WTC11 (cell line): ENCODE measurements around the gene INSC. TPM values are rescaled to one million over a fixed set of nuclear protein-coding genes. Genes with fewer than 3 reads are reported as not detected.
A peak's percentile ranks its signal among the peaks of the same experiment; 100 is the strongest.

Experiments used
- ATAC-seq: fragments of 200-7000 bp; cut with Tn5 transposase; 2 replicates; pipeline ENCODE4 v1.10.0; 2021; ENCODE audit warnings: mild to moderate bottlenecking, moderate library complexity
- CTCF ChIA-PET: fragments of 300-600 bp; sonication (Branson Sonifier 250); formaldehyde crosslinking; loops from one replicate; lab custom pipeline; 2021; ENCODE audit warnings: antibody characterized with exemption; lab: Charles Lee
- POLR2A ChIA-PET: fragments of 350-600 bp; sonication (Branson Sonifier 250); formaldehyde crosslinking; loops from one replicate; lab custom pipeline; 2021; ENCODE audit warnings: antibody characterized with exemption; lab: Charles Lee
- DNase-seq: peaks from one replicate; pipeline ENCODE4 v3.0.0; 2021; ENCODE audit warnings: low spot score
- H3K27ac Mint-ChIP-seq: 2 replicates; pipeline ENCODE4 v1.8.0; 2021; ENCODE audit warnings: mixed read lengths
- H3K27me3 Mint-ChIP-seq: 2 replicates; pipeline ENCODE4 v1.8.0; 2021; ENCODE audit warnings: low read depth, mild to moderate bottlenecking, moderate library complexity, mixed read lengths
- H3K36me3 Mint-ChIP-seq: 2 replicates; pipeline ENCODE4 v1.8.0; 2021; ENCODE audit warnings: mixed read lengths
- H3K4me1 Mint-ChIP-seq: 2 replicates; pipeline ENCODE4 v1.8.0; 2022; ENCODE audit warnings: mixed read lengths
- H3K4me3 Mint-ChIP-seq: 2 replicates; pipeline ENCODE4 v1.8.0; 2021; ENCODE audit warnings: mild to moderate bottlenecking, moderate library complexity, mixed read lengths
- H3K9me3 Mint-ChIP-seq: 2 replicates; pipeline ENCODE4 v1.8.0; 2021; ENCODE audit warnings: mixed read lengths
- AR ChIP-seq: fragments of 250-450 bp; sonication (Bioruptor Pico); IDR thresholded peaks from 2 replicates; pipeline ENCODE4 v1.9.0; 2021; ENCODE audit warnings: mild to moderate bottlenecking
- CBFB ChIP-seq: sonication (generic); formaldehyde crosslinking; IDR thresholded peaks from 2 replicates; pipeline ENCODE4 v1.8.1; 2022; ENCODE audit warnings: mild to moderate bottlenecking, low read depth, missing genetic modification reagents
- CDX4 ChIP-seq: fragments of 250-450 bp; sonication (Bioruptor Pico); IDR thresholded peaks from 2 replicates; pipeline ENCODE4 v1.9.0; 2021; ENCODE audit warnings: moderate library complexity, mild to moderate bottlenecking, inconsistent platforms, borderline replicate concordance
- CREB1 ChIP-seq: sonication (generic); formaldehyde crosslinking; IDR thresholded peaks from 2 replicates; pipeline ENCODE4 v1.8.0; 2023; ENCODE audit warnings: mild to moderate bottlenecking, missing genetic modification reagents
- E2F1 ChIP-seq: sonication (generic); formaldehyde crosslinking; IDR thresholded peaks from 2 replicates; pipeline ENCODE4 v1.8.0; 2022; ENCODE audit warnings: mild to moderate bottlenecking, missing genetic modification reagents
- ETV6 ChIP-seq: sonication (generic); formaldehyde crosslinking; IDR thresholded peaks from 2 replicates; pipeline ENCODE4 v1.8.1; 2022; ENCODE audit warnings: mild to moderate bottlenecking, missing genetic modification reagents
- GRHL2 ChIP-seq: fragments of 250-450 bp; sonication (Bioruptor Pico); IDR thresholded peaks from 2 replicates; pipeline ENCODE4 v1.8.0; 2022; ENCODE audit warnings: mild to moderate bottlenecking, moderate library complexity; ENCODE audit not compliant: insufficient replicate concordance, severe bottlenecking
- JAZF1 ChIP-seq: fragments of 250-450 bp; sonication (Bioruptor Pico); IDR thresholded peaks from 2 replicates; pipeline ENCODE4 v1.9.0; 2021; ENCODE audit warnings: moderate library complexity, mild to moderate bottlenecking, inconsistent platforms
- MLX ChIP-seq: sonication (generic); formaldehyde crosslinking; IDR thresholded peaks from 2 replicates; pipeline ENCODE4 v1.8.1; 2023; ENCODE audit warnings: mild to moderate bottlenecking, missing genetic modification reagents, moderate library complexity
- NFE2L1 ChIP-seq: sonication (generic); formaldehyde crosslinking; IDR thresholded peaks from 2 replicates; pipeline ENCODE4 v1.8.1; 2023; ENCODE audit warnings: missing genetic modification reagents
- NFYB ChIP-seq: sonication (generic); formaldehyde crosslinking; conservative IDR thresholded peaks from 2 replicates; pipeline ENCODE4 v1.8.0; 2022; ENCODE audit warnings: low read depth, missing genetic modification reagents
- RORB ChIP-seq: fragments of 250-450 bp; sonication (Bioruptor Pico); IDR thresholded peaks from 2 replicates; pipeline ENCODE4 v1.9.0; 2021; ENCODE audit warnings: mild to moderate bottlenecking
- ZNF219 ChIP-seq: sonication (generic); formaldehyde crosslinking; IDR thresholded peaks from 2 replicates; pipeline ENCODE4 v1.8.0; 2023; ENCODE audit warnings: missing genetic modification reagents, mild to moderate bottlenecking, borderline replicate concordance
- total RNA-seq: library from RNA; stranded (reverse); gene quantifications from 3 replicates; pipeline ENCODE4 v1.2.3, GENCODE V29; 2021
- TF ChIP-seq, protein P1 (sequence below): sonication (generic); formaldehyde crosslinking; conservative IDR thresholded peaks from 2 replicates; pipeline ENCODE4 v1.8.1; 2022; ENCODE audit warnings: mild to moderate bottlenecking, missing genetic modification reagents
- TF ChIP-seq, protein P2 (sequence below): sonication (generic); formaldehyde crosslinking; IDR thresholded peaks from 2 replicates; pipeline ENCODE4 v1.8.1; 2023; ENCODE audit warnings: mild to moderate bottlenecking, missing genetic modification reagents, borderline replicate concordance
- TF ChIP-seq, protein P3 (sequence below): fragments of 200-600 bp; IDR thresholded peaks from 2 replicates; pipeline ENCODE4 v1.8.0; 2022; ENCODE audit warnings: antibody characterized with exemption
- TF ChIP-seq, protein P4 (sequence below): fragments of 250-450 bp; sonication (Bioruptor Pico); IDR thresholded peaks from 2 replicates; pipeline ENCODE4 v2.1.2; 2022; ENCODE audit warnings: mild to moderate bottlenecking, moderate library complexity
- TF ChIP-seq, protein P5 (sequence below): fragments of 250-450 bp; sonication (Bioruptor Pico); IDR thresholded peaks from 2 replicates; pipeline ENCODE4 v1.8.0; 2021; ENCODE audit warnings: mild to moderate bottlenecking

INSC gene
- total RNA-seq, 1 experiment from 2014 or later: 0.44 TPM

DNA sequence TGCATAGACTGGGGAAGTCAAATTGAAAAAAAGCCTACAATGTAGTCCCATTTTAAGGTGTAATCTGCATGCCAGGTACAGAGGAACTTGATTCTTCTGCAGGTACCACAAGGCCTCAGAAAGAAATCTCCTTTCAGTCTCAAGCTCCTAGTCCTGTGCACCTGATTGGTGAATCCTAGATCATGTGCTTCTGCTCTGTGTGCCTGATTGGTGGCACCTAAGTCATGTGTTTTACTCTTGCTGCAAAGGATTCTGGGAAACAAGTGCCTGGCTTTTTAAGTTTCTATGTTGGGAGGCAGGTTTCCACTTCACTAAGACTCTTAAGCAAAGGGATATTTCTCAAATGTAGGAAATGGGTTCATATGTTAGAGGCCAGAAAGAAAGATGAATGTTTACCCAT lies 29.1 kb downstream of the INSC start:
- ChIA-PET POLR2A (no interaction called here), CTCF (interaction anchor here (1.2 kb wide), 1 partner anchor 238 kb away, joined by 3 read pairs; no protein-coding TSS in a partner anchor)
- no peak overlapping the region for H3K27ac Mint-ChIP-seq
- no peaks in the 10 kb centered on the region for H3K36me3 Mint-ChIP-seq
- DNase-seq: no peak
- peaks cover 3% of the 10 kb centered on the region; the same call in 1 of the 2 replicates for H3K4me1 Mint-ChIP-seq
- H3K4me3 Mint-ChIP-seq: no peak overlapping the region
- no peaks in the 10 kb centered on the region for H3K9me3 Mint-ChIP-seq
- no peak for ATAC-seq
- no peaks in the 10 kb centered on the region for H3K27me3 Mint-ChIP-seq
- TF ChIP-seq CBFB (CRISPR knock-in tag): no peak
- peak; percentile 28; the same call in 1 of the 2 replicates for TF ChIP-seq NFYB (CRISPR knock-in tag)

GRCh38 chr11:15144347-15144746 lies 29.6 kb downstream of the INSC start:
- Mint-ChIP-seq H3K9me3 (no peaks in the 10 kb centered on the region), H3K4me1 (peaks cover 3% of the 10 kb centered on the region; the same call in 1 of the 2 replicates)
- TF ChIP-seq RORB (CRISPR knock-in tag): no peak
- no peak for TF ChIP-seq E2F1
- TF ChIP-seq CREB1 (CRISPR knock-in tag): no peak
- no peak for TF ChIP-seq GRHL2
- TF ChIP-seq ETV6 (CRISPR knock-in tag): no peak
- TF ChIP-seq, protein P1, sequence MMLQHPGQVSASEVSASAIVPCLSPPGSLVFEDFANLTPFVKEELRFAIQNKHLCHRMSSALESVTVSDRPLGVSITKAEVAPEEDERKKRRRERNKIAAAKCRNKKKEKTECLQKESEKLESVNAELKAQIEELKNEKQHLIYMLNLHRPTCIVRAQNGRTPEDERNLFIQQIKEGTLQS: no peak
- TF ChIP-seq, protein P2, sequence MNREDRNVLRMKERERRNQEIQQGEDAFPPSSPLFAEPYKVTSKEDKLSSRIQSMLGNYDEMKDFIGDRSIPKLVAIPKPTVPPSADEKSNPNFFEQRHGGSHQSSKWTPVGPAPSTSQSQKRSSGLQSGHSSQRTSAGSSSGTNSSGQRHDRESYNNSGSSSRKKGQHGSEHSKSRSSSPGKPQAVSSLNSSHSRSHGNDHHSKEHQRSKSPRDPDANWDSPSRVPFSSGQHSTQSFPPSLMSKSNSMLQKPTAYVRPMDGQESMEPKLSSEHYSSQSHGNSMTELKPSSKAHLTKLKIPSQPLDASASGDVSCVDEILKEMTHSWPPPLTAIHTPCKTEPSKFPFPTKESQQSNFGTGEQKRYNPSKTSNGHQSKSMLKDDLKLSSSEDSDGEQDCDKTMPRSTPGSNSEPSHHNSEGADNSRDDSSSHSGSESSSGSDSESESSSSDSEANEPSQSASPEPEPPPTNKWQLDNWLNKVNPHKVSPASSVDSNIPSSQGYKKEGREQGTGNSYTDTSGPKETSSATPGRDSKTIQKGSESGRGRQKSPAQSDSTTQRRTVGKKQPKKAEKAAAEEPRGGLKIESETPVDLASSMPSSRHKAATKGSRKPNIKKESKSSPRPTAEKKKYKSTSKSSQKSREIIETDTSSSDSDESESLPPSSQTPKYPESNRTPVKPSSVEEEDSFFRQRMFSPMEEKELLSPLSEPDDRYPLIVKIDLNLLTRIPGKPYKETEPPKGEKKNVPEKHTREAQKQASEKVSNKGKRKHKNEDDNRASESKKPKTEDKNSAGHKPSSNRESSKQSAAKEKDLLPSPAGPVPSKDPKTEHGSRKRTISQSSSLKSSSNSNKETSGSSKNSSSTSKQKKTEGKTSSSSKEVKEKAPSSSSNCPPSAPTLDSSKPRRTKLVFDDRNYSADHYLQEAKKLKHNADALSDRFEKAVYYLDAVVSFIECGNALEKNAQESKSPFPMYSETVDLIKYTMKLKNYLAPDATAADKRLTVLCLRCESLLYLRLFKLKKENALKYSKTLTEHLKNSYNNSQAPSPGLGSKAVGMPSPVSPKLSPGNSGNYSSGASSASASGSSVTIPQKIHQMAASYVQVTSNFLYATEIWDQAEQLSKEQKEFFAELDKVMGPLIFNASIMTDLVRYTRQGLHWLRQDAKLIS: no peak
- TF ChIP-seq, protein P3, sequence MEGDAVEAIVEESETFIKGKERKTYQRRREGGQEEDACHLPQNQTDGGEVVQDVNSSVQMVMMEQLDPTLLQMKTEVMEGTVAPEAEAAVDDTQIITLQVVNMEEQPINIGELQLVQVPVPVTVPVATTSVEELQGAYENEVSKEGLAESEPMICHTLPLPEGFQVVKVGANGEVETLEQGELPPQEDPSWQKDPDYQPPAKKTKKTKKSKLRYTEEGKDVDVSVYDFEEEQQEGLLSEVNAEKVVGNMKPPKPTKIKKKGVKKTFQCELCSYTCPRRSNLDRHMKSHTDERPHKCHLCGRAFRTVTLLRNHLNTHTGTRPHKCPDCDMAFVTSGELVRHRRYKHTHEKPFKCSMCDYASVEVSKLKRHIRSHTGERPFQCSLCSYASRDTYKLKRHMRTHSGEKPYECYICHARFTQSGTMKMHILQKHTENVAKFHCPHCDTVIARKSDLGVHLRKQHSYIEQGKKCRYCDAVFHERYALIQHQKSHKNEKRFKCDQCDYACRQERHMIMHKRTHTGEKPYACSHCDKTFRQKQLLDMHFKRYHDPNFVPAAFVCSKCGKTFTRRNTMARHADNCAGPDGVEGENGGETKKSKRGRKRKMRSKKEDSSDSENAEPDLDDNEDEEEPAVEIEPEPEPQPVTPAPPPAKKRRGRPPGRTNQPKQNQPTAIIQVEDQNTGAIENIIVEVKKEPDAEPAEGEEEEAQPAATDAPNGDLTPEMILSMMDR: no peak
- no peak for TF ChIP-seq MLX (CRISPR knock-in tag)
- TF ChIP-seq, protein P4, sequence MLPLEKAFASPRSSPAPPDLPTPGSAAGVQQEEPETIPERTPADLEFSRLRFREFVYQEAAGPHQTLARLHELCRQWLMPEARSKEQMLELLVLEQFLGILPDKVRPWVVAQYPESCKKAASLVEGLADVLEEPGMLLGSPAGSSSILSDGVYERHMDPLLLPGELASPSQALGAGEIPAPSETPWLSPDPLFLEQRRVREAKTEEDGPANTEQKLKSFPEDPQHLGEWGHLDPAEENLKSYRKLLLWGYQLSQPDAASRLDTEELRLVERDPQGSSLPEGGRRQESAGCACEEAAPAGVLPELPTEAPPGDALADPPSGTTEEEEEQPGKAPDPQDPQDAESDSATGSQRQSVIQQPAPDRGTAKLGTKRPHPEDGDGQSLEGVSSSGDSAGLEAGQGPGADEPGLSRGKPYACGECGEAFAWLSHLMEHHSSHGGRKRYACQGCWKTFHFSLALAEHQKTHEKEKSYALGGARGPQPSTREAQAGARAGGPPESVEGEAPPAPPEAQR (CRISPR knock-in tag): no peak
- no peak for TF ChIP-seq NFYB (CRISPR knock-in tag)
- no peak for TF ChIP-seq JAZF1 (CRISPR knock-in tag)
- TF ChIP-seq CDX4: no peak
- TF ChIP-seq ZNF219 (CRISPR knock-in tag): no peak
- TF ChIP-seq, protein P5, sequence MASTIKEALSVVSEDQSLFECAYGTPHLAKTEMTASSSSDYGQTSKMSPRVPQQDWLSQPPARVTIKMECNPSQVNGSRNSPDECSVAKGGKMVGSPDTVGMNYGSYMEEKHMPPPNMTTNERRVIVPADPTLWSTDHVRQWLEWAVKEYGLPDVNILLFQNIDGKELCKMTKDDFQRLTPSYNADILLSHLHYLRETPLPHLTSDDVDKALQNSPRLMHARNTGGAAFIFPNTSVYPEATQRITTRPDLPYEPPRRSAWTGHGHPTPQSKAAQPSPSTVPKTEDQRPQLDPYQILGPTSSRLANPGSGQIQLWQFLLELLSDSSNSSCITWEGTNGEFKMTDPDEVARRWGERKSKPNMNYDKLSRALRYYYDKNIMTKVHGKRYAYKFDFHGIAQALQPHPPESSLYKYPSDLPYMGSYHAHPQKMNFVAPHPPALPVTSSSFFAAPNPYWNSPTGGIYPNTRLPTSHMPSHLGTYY (CRISPR knock-in tag): no peak
- TF ChIP-seq AR: no peak
- TF ChIP-seq NFE2L1 (CRISPR knock-in tag): no peak
- TF ChIP-seq, all 79 proteins: peak for 0
- H3K27me3 Mint-ChIP-seq: no peaks in the 10 kb centered on the region
- no peak for DNase-seq
- ChIA-PET POLR2A (no interaction called here), CTCF (no interaction called here)
- ATAC-seq: no peak
- H3K36me3 Mint-ChIP-seq: no peaks in the 10 kb centered on the region
- H3K27ac Mint-ChIP-seq: no peak overlapping the region
- H3K4me3 Mint-ChIP-seq: no peak overlapping the region
